Measurements from ENCODE around the gene RING1.

DNA sequence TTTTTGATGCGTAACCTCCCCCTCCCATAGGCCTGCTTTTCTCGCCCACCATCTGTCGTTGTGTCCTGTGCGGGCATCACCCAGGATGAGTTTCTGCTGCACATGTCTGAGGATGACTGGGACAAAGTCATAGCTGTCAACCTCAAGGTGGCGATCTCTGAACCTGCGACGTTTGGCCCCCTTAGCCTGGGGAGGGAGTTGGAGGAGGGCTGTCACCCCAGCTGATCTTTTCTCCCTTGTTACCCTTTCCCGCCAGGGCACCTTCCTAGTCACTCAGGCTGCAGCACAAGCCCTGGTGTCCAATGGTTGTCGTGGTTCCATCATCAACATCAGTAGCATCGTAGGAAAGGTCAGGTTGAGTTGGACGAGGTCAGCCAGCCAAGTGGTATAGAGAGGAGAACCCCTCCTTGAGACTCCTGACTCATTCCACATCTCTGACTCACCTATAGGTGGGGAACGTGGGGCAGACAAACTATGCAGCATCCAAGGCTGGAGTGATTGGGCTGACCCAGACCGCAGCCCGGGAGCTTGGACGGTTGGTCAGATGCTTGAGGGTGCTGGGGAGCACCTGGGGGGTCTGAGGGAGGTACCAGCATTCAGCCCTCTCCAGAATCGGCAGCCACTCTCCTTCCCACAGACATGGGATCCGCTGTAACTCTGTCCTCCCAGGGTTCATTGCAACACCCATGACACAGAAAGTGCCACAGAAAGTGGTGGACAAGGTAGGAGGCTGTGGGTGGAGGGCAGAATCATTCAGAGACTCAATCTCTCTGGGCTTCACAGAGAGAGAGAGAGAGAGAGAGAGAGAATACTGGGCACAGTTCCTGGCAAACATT lies 2.9 kb upstream of the RING1 start:
- TF ChIP-seq CTCF (conservative IDR thresholded peaks at IDR 0.05 in 1 of 2, IDR thresholded peaks at IDR 0.05 in 1 of 2; ENCODE audit: extremely low read depth in 1 of 2, insufficient read depth in 1 of 2, low read depth in 1 of 2, low read length in 2 of 2) (no peak), EZH2 (IDR thresholded peaks at IDR 0.05; ENCODE audit: borderline replicate concordance, low read length) (no peak)
